Measurements from ENCODE around the gene ADIPOR2.

The ADIPOR2 gene

GRCh38 chr12:1690578-1691122 is at the start of gene ADIPOR2:
TSS of gene ADIPOR2 (plus strand) at chr12:1691070. CDS start at chr12:1754344, 63,274 bp downstream.
- in situ Hi-C loops (cut with MboI; ENCODE audit: low sequenced_read_pairs), result no loop called here

- in situ Hi-C loops (cut with MboI; ENCODE audit: low sequenced_read_pairs), result no loop called here
Measured at GRCh38 chr12:1642513-1642912, 48.4 kb upstream of the ADIPOR2 start.

GRCh38 chr12:1643043-1643442 is 47.8 kb upstream of the ADIPOR2 start:
- in situ Hi-C loops (cut with MboI; ENCODE audit: low sequenced_read_pairs), result no loop called here

GRCh38 chr12:1643905-1644533 is 46.9 kb upstream of the ADIPOR2 start:
- in situ Hi-C loops (cut with MboI; ENCODE audit: low sequenced_read_pairs), result no loop called here

GRCh38 chr12:1644534-1645438 is 46.1 kb upstream of the ADIPOR2 start:
- in situ Hi-C loops (cut with MboI; ENCODE audit: low sequenced_read_pairs), result no loop called here

- in situ Hi-C loops (cut with MboI; ENCODE audit: low sequenced_read_pairs), result no loop called here
Measured at GRCh38 chr12:1645819-1646218, 45.1 kb upstream of the ADIPOR2 start.

GRCh38 chr12:1646569-1647284 is 44.1 kb upstream of the ADIPOR2 start:
- in situ Hi-C loops (cut with MboI; ENCODE audit: low sequenced_read_pairs), result no loop called here

GRCh38 chr12:1647285-1647669 is 43.6 kb upstream of the ADIPOR2 start:
- in situ Hi-C loops (cut with MboI; ENCODE audit: low sequenced_read_pairs), result no loop called here

GRCh38 chr12:1650260-1650977 is 40.5 kb upstream of the ADIPOR2 start:
- in situ Hi-C loops (cut with MboI; ENCODE audit: low sequenced_read_pairs), result no loop called here

GRCh38 chr12:1650978-1651361 is 39.9 kb upstream of the ADIPOR2 start:
- in situ Hi-C loops (cut with MboI; ENCODE audit: low sequenced_read_pairs), result no loop called here

- in situ Hi-C loops (cut with MboI; ENCODE audit: low sequenced_read_pairs), result no loop called here
Measured at GRCh38 chr12:1651946-1652345, 38.9 kb upstream of the ADIPOR2 start.

- in situ Hi-C loops (cut with MboI; ENCODE audit: low sequenced_read_pairs), result no loop called here
Measured at GRCh38 chr12:1655225-1655788, 35.6 kb upstream of the ADIPOR2 start.

- in situ Hi-C loops (cut with MboI; ENCODE audit: low sequenced_read_pairs), result no loop called here
Measured at GRCh38 chr12:1656902-1657301, 34.0 kb upstream of the ADIPOR2 start.

GRCh38 chr12:1657688-1658087 is 33.2 kb upstream of the ADIPOR2 start:
- in situ Hi-C loops (cut with MboI; ENCODE audit: low sequenced_read_pairs), result no loop called here

- in situ Hi-C loops (cut with MboI; ENCODE audit: low sequenced_read_pairs), result no loop called here
Measured at GRCh38 chr12:1660304-1661187, 30.3 kb upstream of the ADIPOR2 start.

GRCh38 chr12:1661553-1662335 is 29.1 kb upstream of the ADIPOR2 start:
- in situ Hi-C loops (cut with MboI; ENCODE audit: low sequenced_read_pairs), result no loop called here

GRCh38 chr12:1662761-1663439 is 28.0 kb upstream of the ADIPOR2 start:
- in situ Hi-C loops (cut with MboI; ENCODE audit: low sequenced_read_pairs), result no loop called here
